Upper lobe of left lung (tissue), 6 donors: Measurements from ENCODE around the gene FALEC. TPM values are rescaled to one million over a fixed set of nuclear protein-coding genes. Genes with fewer than 3 reads are reported as not detected.

Experiments
- ATAC-seq, 2 donors: fragments of 200-7000 bp; cut with Tn5 transposase; one replicate each; pipeline ENCODE4 v1.9.1; 2022; ENCODE audit warnings: mild to moderate bottlenecking in 2 of 2, moderate library complexity in 2 of 2; ENCODE audit not compliant: low FRiP score in 2 of 2
- DNase-seq, 2 donors: peaks; one replicate each; pipeline ENCODE4 v3.0.0-alpha.2; 2019 to 2020
- H3K27ac ChIP-seq, 4 donors: fragments of 200-600 bp; sonication (generic); one replicate each; pipeline ENCODE4 v1.5.1; 2016 to 2019
- H3K27me3 ChIP-seq, 4 donors: fragments of 200-600 bp; sonication (generic); one replicate each; pipeline ENCODE4 v1.5.1; 2017 to 2019
- H3K36me3 ChIP-seq, 4 donors: fragments of 200-600 bp; sonication (generic); one replicate each; pipeline ENCODE4 v1.5.1; 2016 to 2019
- H3K4me1 ChIP-seq, 4 donors: fragments of 200-600 bp; sonication (generic); one replicate each; pipeline ENCODE4 v1.5.1; 2018 to 2019
- H3K4me3 ChIP-seq, 4 donors: fragments of 200-600 bp; sonication (generic); one replicate each; pipeline ENCODE4 v1.5.1; 2017 to 2019; ENCODE audit warnings: mild to moderate bottlenecking in 2 of 4, moderate library complexity in 1 of 4
- H3K9me3 ChIP-seq, 4 donors: fragments of 200-600 bp; sonication (generic); one replicate each; pipeline ENCODE4 v1.5.1; 2018 to 2019
- CTCF ChIP-seq, 6 experiments: fragments of 450-650 bp in 4 of 6; fragments of 200-600 bp in 2 of 6; sonication (generic) in 2 of 6; IDR thresholded peaks; one replicate each; pipeline ENCODE4 v1.5.1; 2016 to 2019; ENCODE audit warnings: antibody characterized with exemption in 6 of 6
- EP300 ChIP-seq, 4 donors: sonication (generic); formaldehyde crosslinking; IDR thresholded peaks; one replicate each; pipeline ENCODE4 v1.5.1; 2017; ENCODE audit warnings: antibody characterized with exemption in 4 of 4, control low read depth in 2 of 4
- POLR2A ChIP-seq, 4 donors: fragments of 450-650 bp; IDR thresholded peaks; one replicate each; pipeline ENCODE4 v1.5.1; 2016 to 2017; ENCODE audit warnings: antibody characterized with exemption in 4 of 4, mild to moderate bottlenecking in 2 of 4
- POLR2AphosphoS5 ChIP-seq, 2 donors: sonication (generic); formaldehyde crosslinking; IDR thresholded peaks; one replicate each; pipeline ENCODE4 v1.5.1; 2017; ENCODE audit warnings: antibody characterized with exemption in 2 of 2
- WGBS, 2 donors: methylation state at CpG; one replicate each; pipeline ENCODE4 v1.1.5; 2017 to 2018; 5-methylcytosine and 5-hydroxymethylcytosine counted together
- total RNA-seq, 6 donors: library from RNA; depleted of rRNA in 4 of 6; stranded (reverse); fragments of >200 nt in 4 of 6; gene quantifications; one replicate each; pipeline versions ENCODE4 v1.1.0 to v1.2.1, GENCODE V29; 2016 to 2021
- donor health status: DM: no; HTN: no; CAD: no; lungs with moderate emphysema.
- donor health status: DM: no; HTN: yes; CAD: no; lungs with severe emphysema.

FALEC gene
- total RNA-seq, 6 donors from 2014 or later = 4.2 TPM; not detected in 5

DNA sequence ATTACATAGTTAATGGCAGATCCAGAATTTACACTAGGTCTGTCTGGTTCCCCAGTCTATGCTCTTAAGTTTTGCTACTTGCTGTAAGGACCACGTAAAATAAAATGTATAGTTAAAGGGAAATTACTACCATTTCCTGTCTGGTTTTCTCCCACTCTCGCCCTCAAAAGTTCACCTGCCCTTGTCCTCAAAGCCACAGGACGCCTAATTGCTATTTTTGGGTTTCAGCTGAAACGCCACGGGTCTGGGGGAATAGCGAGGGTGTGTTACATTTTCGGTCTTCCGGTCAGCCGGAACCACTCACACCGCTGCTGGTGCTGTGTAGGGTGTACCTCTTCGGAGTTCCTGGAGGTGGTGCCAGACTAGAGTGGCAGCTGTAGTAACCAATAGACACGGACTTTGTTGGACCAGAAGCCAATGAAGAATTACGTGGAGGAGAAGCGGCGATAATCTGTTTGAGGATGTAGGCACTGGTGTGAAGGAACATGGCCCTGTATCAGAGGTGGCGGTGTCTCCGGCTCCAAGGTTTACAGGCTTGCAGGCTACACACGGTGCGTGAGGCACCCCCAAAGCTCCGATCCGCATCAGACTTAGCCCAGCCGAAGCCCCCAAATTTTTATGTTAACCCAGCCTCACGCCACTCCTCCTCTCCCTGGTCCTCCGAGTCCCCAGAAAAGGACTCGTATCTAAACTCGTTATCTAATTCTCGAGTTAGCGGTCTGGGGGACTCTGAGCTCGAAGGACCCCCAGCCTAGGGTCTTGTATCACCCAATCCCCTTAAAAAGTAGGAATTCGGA lies 28.4 kb upstream of the FALEC start, which contains the start of gene TARS2:
TARS2 (plus strand) TSS at position 454 of the 797 bp plus-strand sequence; CDS start at position 486, 32 bp downstream.
- H3K36me3 ChIP-seq = peaks cover 0 to 36% (median 12%) of the 10 kb centered on the region in 4 donors
- DNase-seq = peak in 1 of 2 donors; percentile 98
- no peaks in the 10 kb centered on the region for H3K9me3 ChIP-seq
- ATAC-seq = peak; percentile 100
- TF ChIP-seq CTCF (IDR thresholded peaks at IDR 0.05) = peak; percentile 21 to 78 (median 67)
- peak in 3 of 4 donors; percentile 71 to 80 (median 76) for TF ChIP-seq POLR2A (IDR thresholded peaks at IDR 0.05)
- TF ChIP-seq EP300 (IDR thresholded peaks at IDR 0.05) = no peak
- peak; percentile 75 to 77 for TF ChIP-seq POLR2AphosphoS5 (IDR thresholded peaks at IDR 0.05)
- H3K27ac ChIP-seq = peak within 1 kb of the TSS; percentile 71 to 87 (median 77)
- peak within 1 kb of the TSS; percentile 65 to 81 (median 68) for H3K4me3 ChIP-seq
- WGBS, 2 donors = 0 to 1% methylated on average over 18 to 30 of the region's 30 CpGs
- H3K27me3 ChIP-seq = peaks cover 0 to 3% (median 0%) of the 10 kb centered on the region in 4 donors
- H3K4me1 ChIP-seq = peaks cover 6 to 8% (median 8%) of the 10 kb centered on the region in 4 donors

GRCh38 chr1:150487763-150488115 lies 27.8 kb upstream of the FALEC start:
- H3K4me3 ChIP-seq = peak overlapping the region; percentile 65 to 81 (median 68)
- H3K4me1 ChIP-seq = peaks cover 6 to 8% (median 8%) of the 10 kb centered on the region in 4 donors
- peaks cover 0 to 3% (median 0%) of the 10 kb centered on the region in 4 donors for H3K27me3 ChIP-seq
- TF ChIP-seq EP300 (IDR thresholded peaks at IDR 0.05) = no peak
- TF ChIP-seq POLR2A (IDR thresholded peaks at IDR 0.05) = no peak
- no peak for TF ChIP-seq POLR2AphosphoS5 (IDR thresholded peaks at IDR 0.05)
- no peak for TF ChIP-seq CTCF (IDR thresholded peaks at IDR 0.05)
- peaks cover 0 to 42% (median 14%) of the 10 kb centered on the region in 4 donors for H3K36me3 ChIP-seq
- no peak for DNase-seq
- H3K9me3 ChIP-seq = no peaks in the 10 kb centered on the region
- WGBS, 2 donors = 0 to 4% methylated on average over 6 to 7 of the region's 7 CpGs
- peak overlapping the region; percentile 71 to 87 (median 77) for H3K27ac ChIP-seq
- ATAC-seq = no peak

- Histone ChIP-seq H3K27ac (no peak overlapping the region), H3K27me3 (no peaks in the 10 kb centered on the region), H3K4me3 (no peak overlapping the region), H3K36me3 (peaks cover 0 to 82% (median 34%) of the 10 kb centered on the region in 4 donors), H3K4me1 (peaks cover 2 to 3% (median 2%) of the 10 kb centered on the region in 4 donors), H3K9me3 (no peaks in the 10 kb centered on the region)
- no peak for TF ChIP-seq POLR2A (IDR thresholded peaks at IDR 0.05)
- no peak for TF ChIP-seq EP300 (IDR thresholded peaks at IDR 0.05)
- no peak for TF ChIP-seq POLR2AphosphoS5 (IDR thresholded peaks at IDR 0.05)
- no peak for TF ChIP-seq CTCF (IDR thresholded peaks at IDR 0.05)
- no peak for ATAC-seq
- 94 to 95% methylated on average over 8 of the region's 8 CpGs for WGBS, 2 donors
- DNase-seq = no peak
These were observed 22.4 kb upstream of the FALEC start for GRCh38 chr1:150493175-150493574.

GRCh38 chr1:150498342-150498741 lies 17.2 kb upstream of the FALEC start:
- Histone ChIP-seq H3K9me3 (no peaks in the 10 kb centered on the region), H3K27me3 (no peaks in the 10 kb centered on the region), H3K36me3 (peaks cover 5 to 80% (median 35%) of the 10 kb centered on the region in 4 donors), H3K4me3 (no peak overlapping the region), H3K27ac (no peak overlapping the region), H3K4me1 (no peaks in the 10 kb centered on the region)
- DNase-seq (no peak), ATAC-seq (peak in 1 of 2 donors; percentile 50)
- TF ChIP-seq POLR2AphosphoS5 (IDR thresholded peaks at IDR 0.05) = no peak
- no peak for TF ChIP-seq EP300 (IDR thresholded peaks at IDR 0.05)
- TF ChIP-seq CTCF (IDR thresholded peaks at IDR 0.05) = no peak
- TF ChIP-seq POLR2A (IDR thresholded peaks at IDR 0.05) = no peak
- 96 to 100% methylated on average over 6 to 10 of the region's 10 CpGs for WGBS, 2 donors
